Nasal cavity respiratory epithelium epithelial cell of viscerocranial mucosa (primary cell): ENCODE data around the gene UBE3D. TPM values are rescaled to one million over a fixed set of nuclear protein-coding genes. Genes with fewer than 3 reads are reported as not detected.

Experiments used
- total RNA-seq: library from RNA; depleted of rRNA; stranded (reverse); fragments of >200 nt; gene quantifications from 2 replicates; pipeline ENCODE4 v1.2.3, GENCODE V29; 2014

The UBE3D gene
- total RNA-seq: 7.2 and 9.8 TPM in 2 replicates

GRCh38 chr6:83065511-83066192, at the start of gene UBE3D:
Gene UBE3D, minus strand, starts transcription at chr6:83065841. Its CDS starts 123 bp downstream, at chr6:83065718.

DNA sequence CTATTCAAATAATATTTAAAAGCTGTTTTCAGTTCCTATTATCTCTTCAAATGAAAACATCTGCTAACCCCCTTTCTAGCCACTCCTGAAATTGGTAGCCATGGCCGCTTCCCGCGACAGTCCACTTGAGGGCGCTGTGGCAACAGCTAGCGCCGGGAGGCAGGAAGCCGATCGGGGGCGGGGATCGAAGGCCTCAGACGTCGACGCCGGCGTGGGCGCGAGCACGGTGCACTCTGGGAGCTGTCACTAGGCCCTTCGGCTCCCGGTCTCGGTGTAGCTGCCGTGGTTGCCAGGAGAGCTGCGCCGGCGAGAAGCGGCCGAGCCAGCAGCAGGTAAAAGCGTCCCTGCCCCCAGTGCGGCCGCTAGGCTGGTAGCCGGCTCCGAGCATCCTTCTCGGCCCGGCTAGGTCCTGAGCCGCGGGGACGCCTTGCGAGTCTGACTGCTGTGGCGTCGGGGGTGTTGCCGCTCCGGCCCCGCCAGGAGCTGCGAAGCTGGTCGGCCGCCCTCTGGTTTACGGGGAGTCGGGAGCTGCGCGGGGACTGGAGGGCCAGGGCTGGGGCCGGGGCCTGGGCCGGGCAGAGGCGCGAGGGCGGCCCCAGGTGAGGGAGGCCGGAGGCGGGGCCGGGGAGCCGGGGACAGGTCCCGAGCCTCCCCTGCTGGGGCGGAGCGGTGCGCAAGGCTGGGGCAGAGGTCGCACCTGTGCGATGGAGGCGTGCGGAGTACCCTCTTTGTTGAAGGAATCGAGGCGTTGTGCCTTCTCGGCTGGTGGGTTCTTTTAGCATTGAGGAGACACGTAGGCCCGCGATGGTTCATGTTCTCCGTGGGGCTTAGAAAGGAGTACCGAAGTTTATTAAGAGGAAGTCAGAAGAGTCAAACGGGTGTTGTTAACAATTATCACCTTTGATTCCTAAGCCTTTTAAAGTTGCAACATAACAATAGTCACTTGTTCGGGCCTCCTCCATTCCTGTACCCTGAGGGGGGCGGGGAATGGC, 2.1 kb upstream of the UBE3D start, which contains the start of gene DOP1A:
Gene DOP1A, plus strand, starts transcription at position 224 of the 992 bp plus-strand sequence. CDS start 29,307 bp downstream, outside the sequence.

Other genes with a start within 250 kb of the UBE3D start
- gene DOP1A, start 1.8 kb upstream of the UBE3D start, total RNA-seq: 51.8 and 52.6 TPM in 2 replicates
- 45.6 and 154 TPM in 2 replicates for gene PGM3, start 127.4 kb upstream of the UBE3D start, total RNA-seq
- gene RWDD2A, start 127.5 kb upstream of the UBE3D start, total RNA-seq: 1.1 and 4.1 TPM in 2 replicates